ENCODE measurements around the gene TANC1.

TANC1 gene

DNA sequence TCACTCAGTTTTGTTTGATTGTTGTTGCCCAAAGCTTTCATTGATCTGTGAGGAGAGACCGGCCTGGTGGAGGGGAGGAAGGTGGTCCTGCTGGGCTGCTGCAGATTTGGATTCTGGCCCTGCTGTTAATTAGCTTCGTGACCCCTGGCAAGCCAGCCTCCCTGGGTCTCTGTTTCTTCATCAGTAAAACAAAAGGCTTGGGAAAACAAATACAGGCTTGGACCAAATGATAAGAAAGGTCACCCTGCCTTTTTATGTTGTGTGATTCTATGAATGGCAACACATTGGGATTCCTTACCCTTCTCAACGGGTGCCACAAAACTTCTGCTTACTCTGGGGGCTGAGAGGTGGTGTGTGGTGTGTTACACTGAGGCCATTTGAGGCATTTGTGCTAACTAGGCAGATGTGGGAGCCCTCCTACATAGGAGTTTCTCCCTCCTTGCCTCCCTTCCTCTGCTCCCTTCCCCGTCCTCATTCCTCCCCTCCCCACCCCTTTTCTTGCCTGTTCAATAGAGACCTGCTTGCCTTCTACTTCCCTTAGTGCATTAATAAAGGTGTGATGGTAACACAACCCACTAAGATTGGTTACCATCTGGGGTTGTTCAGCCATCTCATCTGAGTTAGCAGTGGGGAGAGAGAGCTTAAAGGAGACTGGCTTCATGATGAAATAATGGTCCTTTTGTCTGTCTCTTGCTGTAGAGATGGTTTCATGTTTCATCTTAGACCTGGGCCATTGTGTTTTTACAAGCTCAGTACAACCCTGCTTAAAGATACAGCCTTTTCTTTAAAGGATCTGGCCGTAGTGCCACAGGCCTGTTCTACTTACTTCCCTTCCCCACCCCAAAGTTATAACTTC is 96.2 kb downstream of the TANC1 start:
- no peak overlapping the region for H2BK15ac ChIP-seq (ENCODE audit: low read length)
- no peak overlapping the region for H3K23ac ChIP-seq (ENCODE audit: low read depth, low read length, poor library complexity)
- no peak overlapping the region for H2AK5ac ChIP-seq (ENCODE audit: low read depth, low read length)
- H3K79me1 ChIP-seq (ENCODE audit: low read depth, low read length) = no peaks in the 10 kb centered on the region
- peak overlapping the region; percentile 62 for H3K18ac ChIP-seq (ENCODE audit: low read length)
- no peak overlapping the region for H3K9ac ChIP-seq (ENCODE audit: low read depth, low read length, poor library complexity)
- H3K9me3 ChIP-seq (replicated peaks in 1 of 2; ENCODE audit: control insufficient read depth in 2 of 2, insufficient read depth in 1 of 2, low read depth in 1 of 2, low read length in 2 of 2) = no peaks in the 10 kb centered on the region
- H3K36me3 ChIP-seq (replicated peaks in 1 of 2; ENCODE audit: control insufficient read depth in 2 of 2, insufficient read depth in 2 of 2, low read length in 2 of 2) = peaks cover 0 to 15% of the 10 kb centered on the region in 2 donors
- no peak overlapping the region for H4K91ac ChIP-seq (ENCODE audit: low read depth, low read length, poor library complexity)
- H4K8ac ChIP-seq (ENCODE audit: low read depth, low read length) = no peak overlapping the region
- no peak overlapping the region for H3K14ac ChIP-seq (ENCODE audit: low read length)
- H3K4me3 ChIP-seq (ENCODE audit: low read length in 2 of 2) = no peak overlapping the region
- peak overlapping the region; percentile 71 for H2AFZ ChIP-seq (ENCODE audit: low read length)
- peaks cover 13 to 14% of the 10 kb centered on the region in 2 donors for H3K4me1 ChIP-seq (ENCODE audit: control insufficient read depth in 2 of 2, insufficient read depth in 1 of 2, low read depth in 1 of 2, low read length in 2 of 2)
- no peak overlapping the region for H2BK12ac ChIP-seq (ENCODE audit: low read length)
- H3K27me3 ChIP-seq (ENCODE audit: control insufficient read depth in 3 of 3, insufficient read depth in 3 of 3, low read depth in 1 of 3, low read length in 3 of 3) = peaks cover 0 to 3% (median 0%) of the 10 kb centered on the region in 3 experiments
- no peak overlapping the region for H2BK120ac ChIP-seq (ENCODE audit: low read depth, low read length)
- H3K27ac ChIP-seq (replicated peaks; ENCODE audit: low read length) = peak overlapping the region; percentile 75
- peak; percentile 49 for DNase-seq (ENCODE audit: low spot score)
- H3K4me2 ChIP-seq (ENCODE audit: insufficient read depth, low read length, poor library complexity, severe bottlenecking) = peak overlapping the region; percentile 28
- no CpG with 5 or more reads among the region's 5 CpGs for WGBS, 2 donors (ENCODE audit: extremely low coverage in 2 of 2, insufficient read length in 2 of 2, insufficient replicate concordance in 1 of 2)
- no peak overlapping the region for H2BK5ac ChIP-seq (ENCODE audit: low read length)
- H3K4ac ChIP-seq (ENCODE audit: low read length) = no peak overlapping the region

GRCh38 chr2:159065313-159065712 is 96.9 kb downstream of the TANC1 start:
- H2BK5ac ChIP-seq (ENCODE audit: low read length) = no peak overlapping the region
- H3K27ac ChIP-seq (replicated peaks; ENCODE audit: low read length) = no peak overlapping the region
- H3K23ac ChIP-seq (ENCODE audit: low read depth, low read length, poor library complexity) = no peak overlapping the region
- no CpG with 5 or more reads among the region's 1 CpG for WGBS, 2 donors (ENCODE audit: extremely low coverage in 2 of 2, insufficient read length in 2 of 2, insufficient replicate concordance in 1 of 2)
- no peak overlapping the region for H2AK5ac ChIP-seq (ENCODE audit: low read depth, low read length)
- H2BK120ac ChIP-seq (ENCODE audit: low read depth, low read length) = no peak overlapping the region
- H3K4ac ChIP-seq (ENCODE audit: low read length) = no peak overlapping the region
- H4K91ac ChIP-seq (ENCODE audit: low read depth, low read length, poor library complexity) = no peak overlapping the region
- no peak overlapping the region for H3K9ac ChIP-seq (ENCODE audit: low read depth, low read length, poor library complexity)
- peaks cover 0 to 3% (median 0%) of the 10 kb centered on the region in 3 experiments for H3K27me3 ChIP-seq (ENCODE audit: control insufficient read depth in 3 of 3, insufficient read depth in 3 of 3, low read depth in 1 of 3, low read length in 3 of 3)
- peaks cover 0 to 15% of the 10 kb centered on the region in 2 donors for H3K36me3 ChIP-seq (replicated peaks in 1 of 2; ENCODE audit: control insufficient read depth in 2 of 2, insufficient read depth in 2 of 2, low read length in 2 of 2)
- no peaks in the 10 kb centered on the region for H3K79me1 ChIP-seq (ENCODE audit: low read depth, low read length)
- H3K4me3 ChIP-seq (ENCODE audit: low read length in 2 of 2) = no peak overlapping the region
- no peak overlapping the region for H3K14ac ChIP-seq (ENCODE audit: low read length)
- no peak overlapping the region for H2AFZ ChIP-seq (ENCODE audit: low read length)
- DNase-seq (ENCODE audit: low spot score) = no peak
- H3K9me3 ChIP-seq (replicated peaks in 1 of 2; ENCODE audit: control insufficient read depth in 2 of 2, insufficient read depth in 1 of 2, low read depth in 1 of 2, low read length in 2 of 2) = no peaks in the 10 kb centered on the region
- H2BK12ac ChIP-seq (ENCODE audit: low read length) = no peak overlapping the region
- peaks cover 13 to 14% of the 10 kb centered on the region in 2 donors for H3K4me1 ChIP-seq (ENCODE audit: control insufficient read depth in 2 of 2, insufficient read depth in 1 of 2, low read depth in 1 of 2, low read length in 2 of 2)
- no peak overlapping the region for H3K4me2 ChIP-seq (ENCODE audit: insufficient read depth, low read length, poor library complexity, severe bottlenecking)
- H3K18ac ChIP-seq (ENCODE audit: low read length) = no peak overlapping the region
- H4K8ac ChIP-seq (ENCODE audit: low read depth, low read length) = no peak overlapping the region
- no peak overlapping the region for H2BK15ac ChIP-seq (ENCODE audit: low read length)

DNA sequence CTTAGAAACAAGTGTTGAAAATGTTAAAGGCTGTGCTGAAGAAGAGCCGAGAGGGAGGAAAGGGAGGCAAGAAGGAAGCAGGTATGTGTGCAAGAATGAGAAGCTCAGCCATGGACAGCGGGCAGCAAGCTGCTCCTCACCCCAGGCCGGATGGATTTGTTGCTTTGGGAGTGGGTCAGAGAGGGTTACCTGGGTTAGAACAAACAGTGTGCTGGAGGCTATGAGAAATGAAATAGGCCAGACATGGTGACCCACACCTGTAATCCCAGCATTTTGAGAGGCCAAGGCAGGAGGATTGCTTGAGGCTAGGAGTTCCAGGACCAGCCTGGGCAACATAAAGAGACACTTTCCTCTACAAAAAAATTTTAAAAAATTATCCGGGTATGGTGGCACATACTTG is 97.5 kb downstream of the TANC1 start:
- no peak overlapping the region for H2AFZ ChIP-seq (ENCODE audit: low read length)

DNA sequence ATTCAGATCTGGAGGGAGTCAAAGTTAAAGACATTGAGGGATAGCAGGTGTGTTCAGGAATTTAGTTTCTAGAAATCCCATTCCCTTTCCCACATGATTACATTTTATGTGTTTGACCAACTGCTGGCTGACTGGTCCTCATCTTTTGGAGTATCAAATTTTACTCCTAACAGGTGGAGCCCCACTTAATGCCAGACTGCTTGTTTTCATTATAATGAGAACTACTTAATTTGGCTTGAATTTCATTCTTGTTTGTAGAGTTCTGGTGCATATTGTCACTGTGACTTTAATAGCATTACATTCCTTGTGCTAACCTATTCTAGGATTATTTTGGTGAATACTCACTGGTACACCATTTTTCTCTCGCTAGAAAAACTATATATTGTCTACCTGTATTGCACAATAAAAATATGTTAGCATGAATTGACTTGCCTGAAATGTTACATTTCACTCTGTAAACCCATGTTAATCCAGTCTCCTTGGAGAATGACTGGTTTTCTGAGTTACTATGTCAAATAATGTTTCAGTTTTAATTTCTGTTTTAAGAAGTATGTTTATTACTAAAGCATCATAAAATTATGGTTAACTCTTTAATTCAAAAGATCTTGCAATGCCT is 98.2 kb downstream of the TANC1 start:
- H3K14ac ChIP-seq (ENCODE audit: low read length) = no peak overlapping the region
- H2AFZ ChIP-seq (ENCODE audit: low read length) = no peak overlapping the region
- H4K8ac ChIP-seq (ENCODE audit: low read depth, low read length) = no peak overlapping the region
- no peak overlapping the region for H3K9ac ChIP-seq (ENCODE audit: low read depth, low read length, poor library complexity)
- H3K4me2 ChIP-seq (ENCODE audit: insufficient read depth, low read length, poor library complexity, severe bottlenecking) = no peak overlapping the region
- no peak overlapping the region for H2BK15ac ChIP-seq (ENCODE audit: low read length)
- no peak overlapping the region for H3K27ac ChIP-seq (replicated peaks; ENCODE audit: low read length)
- H3K4me3 ChIP-seq (ENCODE audit: low read length in 2 of 2) = no peak overlapping the region
- no peak overlapping the region for H2AK5ac ChIP-seq (ENCODE audit: low read depth, low read length)
- no peak overlapping the region for H3K18ac ChIP-seq (ENCODE audit: low read length)
- no peak overlapping the region for H2BK5ac ChIP-seq (ENCODE audit: low read length)
- no peaks in the 10 kb centered on the region for H3K9me3 ChIP-seq (replicated peaks in 1 of 2; ENCODE audit: control insufficient read depth in 2 of 2, insufficient read depth in 1 of 2, low read depth in 1 of 2, low read length in 2 of 2)
- H3K4ac ChIP-seq (ENCODE audit: low read length) = no peak overlapping the region
- peaks cover 0 to 17% of the 10 kb centered on the region in 2 donors for H3K36me3 ChIP-seq (replicated peaks in 1 of 2; ENCODE audit: control insufficient read depth in 2 of 2, insufficient read depth in 2 of 2, low read length in 2 of 2)
- no peak overlapping the region for H4K91ac ChIP-seq (ENCODE audit: low read depth, low read length, poor library complexity)
- DNase-seq (ENCODE audit: low spot score) = no peak
- H2BK120ac ChIP-seq (ENCODE audit: low read depth, low read length) = no peak overlapping the region
- no peak overlapping the region for H2BK12ac ChIP-seq (ENCODE audit: low read length)
- peaks cover 13 to 17% of the 10 kb centered on the region in 2 donors for H3K4me1 ChIP-seq (ENCODE audit: control insufficient read depth in 2 of 2, insufficient read depth in 1 of 2, low read depth in 1 of 2, low read length in 2 of 2)
- no peaks in the 10 kb centered on the region for H3K79me1 ChIP-seq (ENCODE audit: low read depth, low read length)
- no peak overlapping the region for H3K23ac ChIP-seq (ENCODE audit: low read depth, low read length, poor library complexity)
- H3K27me3 ChIP-seq (ENCODE audit: control insufficient read depth in 3 of 3, insufficient read depth in 3 of 3, low read depth in 1 of 3, low read length in 3 of 3) = no peaks in the 10 kb centered on the region
- no CpG with 5 or more reads among the region's 1 CpG for WGBS, 2 donors (ENCODE audit: extremely low coverage in 2 of 2, insufficient read length in 2 of 2, insufficient replicate concordance in 1 of 2)

More for the DNA sequence above, 97.5 kb downstream of the TANC1 start:
- DNase-seq (ENCODE audit: low spot score) = no peak
- no CpG with 5 or more reads among the region's 4 CpGs for WGBS, 2 donors (ENCODE audit: extremely low coverage in 2 of 2, insufficient read length in 2 of 2, insufficient replicate concordance in 1 of 2)
- H3K9ac ChIP-seq (ENCODE audit: low read depth, low read length, poor library complexity) = no peak overlapping the region
- no peak overlapping the region for H2BK15ac ChIP-seq (ENCODE audit: low read length)
- no peak overlapping the region for H3K18ac ChIP-seq (ENCODE audit: low read length)
- peaks cover 0 to 3% (median 0%) of the 10 kb centered on the region in 3 experiments for H3K27me3 ChIP-seq (ENCODE audit: control insufficient read depth in 3 of 3, insufficient read depth in 3 of 3, low read depth in 1 of 3, low read length in 3 of 3)
- H3K4me3 ChIP-seq (ENCODE audit: low read length in 2 of 2) = no peak overlapping the region
- H2AK5ac ChIP-seq (ENCODE audit: low read depth, low read length) = no peak overlapping the region
- H3K27ac ChIP-seq (replicated peaks; ENCODE audit: low read length) = no peak overlapping the region
- no peak overlapping the region for H3K23ac ChIP-seq (ENCODE audit: low read depth, low read length, poor library complexity)
- no peak overlapping the region for H3K14ac ChIP-seq (ENCODE audit: low read length)
- H3K4me2 ChIP-seq (ENCODE audit: insufficient read depth, low read length, poor library complexity, severe bottlenecking) = no peak overlapping the region
- H2BK120ac ChIP-seq (ENCODE audit: low read depth, low read length) = no peak overlapping the region
- H2BK12ac ChIP-seq (ENCODE audit: low read length) = no peak overlapping the region
- peaks cover 13 to 14% of the 10 kb centered on the region in 2 donors for H3K4me1 ChIP-seq (ENCODE audit: control insufficient read depth in 2 of 2, insufficient read depth in 1 of 2, low read depth in 1 of 2, low read length in 2 of 2)
- H3K4ac ChIP-seq (ENCODE audit: low read length) = no peak overlapping the region
- H2BK5ac ChIP-seq (ENCODE audit: low read length) = no peak overlapping the region
- H3K79me1 ChIP-seq (ENCODE audit: low read depth, low read length) = no peaks in the 10 kb centered on the region
- H3K9me3 ChIP-seq (replicated peaks in 1 of 2; ENCODE audit: control insufficient read depth in 2 of 2, insufficient read depth in 1 of 2, low read depth in 1 of 2, low read length in 2 of 2) = no peaks in the 10 kb centered on the region
- H3K36me3 ChIP-seq (replicated peaks in 1 of 2; ENCODE audit: control insufficient read depth in 2 of 2, insufficient read depth in 2 of 2, low read length in 2 of 2) = peaks cover 0 to 20% of the 10 kb centered on the region in 2 donors
- H4K8ac ChIP-seq (ENCODE audit: low read depth, low read length) = no peak overlapping the region
- H4K91ac ChIP-seq (ENCODE audit: low read depth, low read length, poor library complexity) = no peak overlapping the region
